Left ventricle myocardium inferior (tissue), 1 donor: ENCODE measurements around the gene NAXD. TPM values are rescaled to one million over a fixed set of nuclear protein-coding genes. Genes with fewer than 3 reads are reported as not detected.

Experiments
- DNase-seq: peaks from one replicate; pipeline ENCODE4 v3.0.0-alpha.2; 2020
- H3K27ac ChIP-seq: fragments of 200-600 bp; replicated peaks from 2 replicates; pipeline ENCODE4 v1.8.0; 2021
- H3K27me3 ChIP-seq: fragments of 200-600 bp; 2 replicates; pipeline ENCODE4 v1.8.0; 2021; ENCODE audit warnings: low read depth
- H3K36me3 ChIP-seq: fragments of 200-600 bp; 2 replicates; pipeline ENCODE4 v1.8.0; 2021
- H3K4me1 ChIP-seq: fragments of 200-600 bp; 2 replicates; pipeline ENCODE4 v1.8.0; 2021
- H3K4me3 ChIP-seq: fragments of 200-600 bp; 2 replicates; pipeline ENCODE4 v1.8.0; 2021; ENCODE audit warnings: mild to moderate bottlenecking, moderate library complexity
- H3K9me3 ChIP-seq: fragments of 200-600 bp; replicated peaks from 2 replicates; pipeline ENCODE4 v1.8.0; 2021
- CTCF ChIP-seq: fragments of 200-600 bp; IDR thresholded peaks from 2 replicates; pipeline ENCODE4 v1.8.0; 2021; ENCODE audit warnings: antibody characterized with exemption, mild to moderate bottlenecking, borderline replicate concordance
- intact Hi-C: fragments of 100-400 bp; cut with micrococcal nuclease; formaldehyde crosslinking; loops from one replicate; pipeline ENCODE4 v1.11.0; 2022
- total RNA-seq: library from RNA; stranded (reverse); fragmentation: NEBNext Ultra II Directional; extraction: Animal tissue kit (Norgen Biotek cat#: 25700); gene quantifications from one replicate; pipeline ENCODE4 v1.2.1, GENCODE V29; 2021
- donor health status: DM: no; HTN: yes; CAD: no; lungs with severe emphysema.

Gene NAXD
- total RNA-seq, 1 donor from 2014 or later = 28.0 TPM

- no peak for DNase-seq
- peaks cover 44% of the 10 kb centered on the region for H3K36me3 ChIP-seq
- H3K27me3 ChIP-seq = no peaks in the 10 kb centered on the region
- H3K4me3 ChIP-seq = no peak overlapping the region
- TF ChIP-seq CTCF = no peak
- H3K4me1 ChIP-seq = peaks cover 8% of the 10 kb centered on the region
- intact Hi-C loops = no loop called here
- H3K27ac ChIP-seq = no peak overlapping the region
- H3K9me3 ChIP-seq = no peaks in the 10 kb centered on the region
These were observed 32.0 kb downstream of the NAXD start for GRCh38 chr13:110647365-110647737.

- intact Hi-C loops = no loop called here
- H3K4me1 ChIP-seq = peaks cover 8% of the 10 kb centered on the region
- H3K4me3 ChIP-seq = no peak overlapping the region
- no peak for DNase-seq
- H3K36me3 ChIP-seq = peaks cover 36% of the 10 kb centered on the region
- no peak overlapping the region for H3K27ac ChIP-seq
- no peak for TF ChIP-seq CTCF
- H3K27me3 ChIP-seq = no peaks in the 10 kb centered on the region
- no peaks in the 10 kb centered on the region for H3K9me3 ChIP-seq
These were observed 32.9 kb downstream of the NAXD start for GRCh38 chr13:110648146-110648819.

GRCh38 chr13:110648848-110649421 lies 33.6 kb downstream of the NAXD start:
- no peak for TF ChIP-seq CTCF
- H3K27ac ChIP-seq = no peak overlapping the region
- H3K36me3 ChIP-seq = peaks cover 29% of the 10 kb centered on the region
- intact Hi-C loops = no loop called here
- no peak for DNase-seq
- peaks cover 8% of the 10 kb centered on the region for H3K4me1 ChIP-seq
- H3K4me3 ChIP-seq = no peak overlapping the region
- no peaks in the 10 kb centered on the region for H3K9me3 ChIP-seq
- H3K27me3 ChIP-seq = no peaks in the 10 kb centered on the region

GRCh38 chr13:110649551-110649950 lies 34.2 kb downstream of the NAXD start:
- Histone ChIP-seq H3K4me3 (no peak overlapping the region), H3K27me3 (no peaks in the 10 kb centered on the region), H3K9me3 (no peaks in the 10 kb centered on the region), H3K27ac (no peak overlapping the region), H3K4me1 (peaks cover 6% of the 10 kb centered on the region), H3K36me3 (peaks cover 25% of the 10 kb centered on the region)
- intact Hi-C loops = no loop called here
- TF ChIP-seq CTCF = no peak
- DNase-seq = no peak

- H3K36me3 ChIP-seq = peaks cover 25% of the 10 kb centered on the region
- no peaks in the 10 kb centered on the region for H3K9me3 ChIP-seq
- H3K27me3 ChIP-seq = no peaks in the 10 kb centered on the region
- no peak overlapping the region for H3K27ac ChIP-seq
- DNase-seq = no peak
- TF ChIP-seq CTCF = no peak
- no peak overlapping the region for H3K4me3 ChIP-seq
- no peaks in the 10 kb centered on the region for H3K4me1 ChIP-seq
- intact Hi-C loops = no loop called here
These were observed 35.1 kb downstream of the NAXD start for GRCh38 chr13:110650436-110650835.
